ENCODE measurements around the gene NFKBIL1.

- peak; percentile 98 for TF ChIP-seq CTCF (IDR thresholded peaks at IDR 0.05; ENCODE audit: low read depth, low read length, missing input control)
- TF ChIP-seq RXRA (IDR thresholded peaks at IDR 0.05) = peak in 1 of 2 donors; percentile 48
- TF ChIP-seq YY1 (IDR thresholded peaks at IDR 0.05) = no peak
- no peak for TF ChIP-seq JUND (IDR thresholded peaks at IDR 0.05)
- TF ChIP-seq RAD21 (IDR thresholded peaks at IDR 0.05) = peak; percentile 99 to 100
- TF ChIP-seq TAF1 (conservative IDR thresholded peaks at IDR 0.05) = no peak
- TF ChIP-seq REST (IDR thresholded peaks at IDR 0.05) = no peak
- no peak for TF ChIP-seq MAX (IDR thresholded peaks at IDR 0.05)
Observed at GRCh38 chr6:31546339-31546957, 960 bp upstream of the NFKBIL1 start, which contains the start of gene ATP6V1G2.

All from liver (tissue), 3 donors.